ENCODE results near the gene TBC1D24.
"Not testable (repeated sequence)": the region's sequence is repeated elsewhere in the genome, so short reads cannot be mapped to it uniquely, and the experiment has no call there.

TBC1D24 gene

DNA sequence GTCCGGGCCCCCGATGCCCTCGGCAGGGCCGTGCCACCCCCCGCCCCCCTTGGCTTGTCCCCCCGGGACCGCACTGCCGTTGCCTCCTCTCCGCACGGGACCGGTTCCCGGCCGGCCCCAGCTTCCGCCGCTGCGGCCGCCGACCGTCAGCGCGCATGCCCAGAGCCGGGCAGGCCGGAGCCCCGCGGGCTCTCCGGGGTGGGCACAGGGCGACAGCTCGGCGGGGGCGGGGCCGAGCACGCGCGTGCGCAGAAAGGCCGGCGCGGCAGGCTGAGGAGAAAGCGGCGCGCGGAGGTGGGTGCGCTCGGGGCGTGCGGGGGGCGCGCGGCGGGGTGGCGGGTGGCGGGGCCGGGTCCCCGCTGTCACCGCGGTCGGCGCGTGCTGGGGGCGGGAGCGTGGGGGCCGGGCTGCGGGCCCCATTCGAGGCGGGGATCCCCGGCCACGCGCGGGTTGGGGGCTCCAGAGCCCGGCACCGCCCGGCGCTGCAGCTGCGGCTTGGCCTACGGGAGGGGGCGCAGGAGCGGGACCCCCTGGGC, at the start of gene TBC1D24:
TSS of gene TBC1D24 (plus strand) at position 251 of the 536 bp plus-strand sequence. CDS start 21,022 bp downstream, outside the sequence.
- DNase-seq (ENCODE audit: low spot score) = peak; percentile 86

DNA sequence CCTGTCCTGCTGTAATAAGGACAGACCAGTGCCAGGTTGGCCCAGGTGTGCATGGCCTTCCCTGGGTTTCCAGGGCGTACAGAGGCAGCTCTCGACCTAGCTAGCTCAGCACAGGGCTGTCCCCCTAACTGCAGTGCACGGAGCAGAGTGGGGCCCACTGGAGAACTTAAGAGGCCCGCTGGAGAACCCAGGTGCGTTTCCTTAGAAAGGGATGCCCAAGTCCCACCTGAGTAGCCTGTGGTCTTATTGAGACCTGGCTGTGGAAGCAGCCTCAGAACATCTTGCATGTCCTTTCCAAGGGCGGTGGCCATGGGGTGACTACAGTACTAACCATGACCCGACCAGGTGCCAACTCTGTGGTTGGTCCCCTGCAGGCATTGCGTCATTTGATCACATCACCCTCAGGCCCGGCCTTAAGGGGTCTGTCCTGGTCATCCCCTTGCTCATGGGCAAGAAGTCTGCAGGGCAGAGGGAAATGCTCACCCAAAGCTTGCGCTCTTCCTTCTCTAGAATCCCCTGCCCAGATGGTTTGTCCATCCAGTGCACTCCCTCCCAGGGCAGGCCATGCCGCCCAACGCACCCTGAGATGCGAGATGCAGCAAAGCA, 49.0 kb upstream of the TBC1D24 start:
- DNase-seq (ENCODE audit: low spot score) = no peak

DNA sequence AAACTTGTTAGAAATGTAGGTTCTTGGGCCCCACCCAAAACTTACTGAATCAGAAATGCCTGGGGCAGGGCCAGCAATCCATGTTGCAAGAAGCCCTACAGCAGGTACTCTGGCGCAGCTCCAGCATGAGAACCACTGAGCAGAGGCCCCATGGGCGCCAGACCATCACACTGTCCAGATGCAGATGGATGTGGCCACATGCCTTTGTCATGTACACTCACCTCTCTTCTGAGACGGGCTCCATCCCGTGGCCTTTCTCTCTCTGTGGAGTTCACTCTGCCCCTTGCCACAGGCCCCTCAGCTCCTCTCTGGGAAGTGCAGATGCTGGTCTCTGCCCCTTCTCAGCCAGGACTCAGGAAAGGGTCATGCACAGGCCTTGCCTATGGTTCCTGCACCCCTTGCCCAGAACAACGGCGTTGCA, 48.0 kb upstream of the TBC1D24 start:
- DNase-seq (ENCODE audit: low spot score) = no peak

DNA sequence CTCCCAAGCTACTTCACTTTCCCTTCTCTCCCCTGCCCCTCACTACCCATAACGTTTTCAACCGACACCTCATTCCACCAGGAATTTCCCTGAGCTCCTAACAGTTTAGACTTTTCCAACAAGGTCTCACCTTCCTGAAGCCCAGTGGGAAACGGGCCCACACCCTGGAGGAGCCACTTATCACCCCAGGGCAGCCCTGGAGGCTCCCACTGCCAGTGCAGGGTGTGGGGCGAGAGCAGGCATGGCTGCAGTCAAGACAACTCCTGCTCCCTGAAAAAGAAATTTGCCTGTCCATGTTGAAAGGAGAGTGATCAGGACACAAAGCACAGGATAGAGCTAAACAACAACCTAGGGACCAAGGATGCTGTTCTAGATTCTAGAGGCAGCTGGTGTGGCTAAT, 47.4 kb upstream of the TBC1D24 start:
- DNase-seq (ENCODE audit: low spot score) = no peak

DNA sequence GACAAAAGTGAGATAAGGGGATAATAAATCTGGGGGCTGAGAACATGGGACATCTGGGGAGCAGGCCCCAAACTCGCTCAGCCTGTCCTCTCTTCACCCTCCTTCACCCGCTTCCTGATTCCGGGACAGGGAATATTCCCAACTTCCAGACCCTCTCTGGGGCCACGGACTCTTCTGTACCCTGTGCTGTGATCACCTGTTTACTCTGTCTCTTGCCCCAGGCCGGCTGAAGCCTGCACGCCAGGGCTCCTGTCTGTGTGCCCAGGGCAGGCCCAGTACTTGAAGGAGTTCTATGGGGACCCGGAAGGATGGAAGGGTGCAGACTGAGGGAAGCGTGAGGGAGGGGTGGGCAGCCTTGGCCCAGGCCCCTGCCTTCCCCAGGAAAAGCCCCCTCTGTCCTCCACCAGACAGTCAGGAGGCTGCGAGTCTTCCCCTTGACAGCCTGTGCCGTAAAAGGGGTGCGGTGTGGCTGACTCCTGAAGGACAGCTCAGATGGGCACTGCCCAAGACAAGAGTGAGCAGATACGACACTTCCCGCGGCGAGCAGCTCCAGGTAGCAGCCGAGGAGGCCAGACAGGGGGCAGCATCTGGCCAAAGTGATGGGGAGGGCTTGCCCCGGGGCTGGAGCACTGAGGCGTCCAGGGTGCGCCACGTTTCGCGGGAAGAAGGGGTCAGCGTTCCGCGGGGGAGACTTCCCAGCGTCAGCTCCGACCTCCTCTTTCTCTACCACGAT, 46.7 kb upstream of the TBC1D24 start:
- DNase-seq (ENCODE audit: low spot score) = peak; percentile 48

DNA sequence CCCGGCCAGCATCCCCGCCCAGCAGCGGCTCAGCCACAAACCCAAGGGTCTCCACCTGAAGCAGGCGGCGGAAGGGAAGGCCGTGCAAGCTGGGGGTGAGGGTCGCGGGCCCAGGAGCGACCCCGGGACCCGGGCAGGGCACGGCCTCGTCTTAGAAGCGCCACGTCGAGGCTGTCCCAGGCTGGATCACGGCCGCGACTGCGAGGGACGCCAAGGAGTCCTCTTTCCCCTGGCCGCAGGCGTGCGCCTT, 46.2 kb upstream of the TBC1D24 start:
- no peak for DNase-seq (ENCODE audit: low spot score)

DNA sequence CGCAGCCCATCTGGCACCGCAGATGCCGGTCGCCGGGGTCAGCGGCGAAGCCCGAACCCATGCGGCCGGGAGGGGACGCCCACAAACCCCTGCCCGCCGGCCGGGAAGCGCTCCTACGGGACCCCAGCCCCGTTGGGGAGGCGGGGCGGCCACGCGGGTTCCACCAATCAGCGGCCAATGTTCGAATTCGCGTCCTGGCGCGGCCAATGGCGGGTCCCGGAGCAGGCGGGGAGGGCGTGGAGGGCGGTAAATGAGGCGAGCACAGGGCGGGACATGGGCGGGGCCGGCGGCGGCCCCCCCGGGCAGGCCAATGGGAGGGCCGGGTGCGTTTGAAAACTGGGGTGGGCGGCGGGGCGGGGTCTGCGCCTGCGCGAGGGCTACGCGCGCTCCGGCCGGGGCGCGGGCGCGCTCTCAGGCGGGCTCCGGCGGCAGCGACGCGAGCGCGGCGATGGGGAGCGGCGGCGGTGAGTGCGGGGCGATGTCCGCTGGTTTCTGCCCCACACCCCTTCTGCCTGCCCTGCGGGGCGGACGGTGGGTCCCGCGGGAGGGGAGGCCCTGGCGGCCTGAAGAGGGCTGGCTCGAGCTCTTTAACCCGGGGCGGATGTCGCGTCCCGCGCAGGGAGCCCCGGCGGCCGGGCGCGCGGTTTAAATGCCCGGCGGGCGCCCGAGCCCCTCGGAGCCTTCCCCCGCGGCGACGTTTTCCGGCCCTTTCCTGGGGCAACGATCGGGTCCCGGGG, 45.7 kb upstream of the TBC1D24 start, which contains the start of gene CCNF:
TSS of gene CCNF (plus strand) at position 414 of the 737 bp plus-strand sequence. CDS start at position 449, 35 bp downstream.
- peak; percentile 91 for DNase-seq (ENCODE audit: low spot score)

DNA sequence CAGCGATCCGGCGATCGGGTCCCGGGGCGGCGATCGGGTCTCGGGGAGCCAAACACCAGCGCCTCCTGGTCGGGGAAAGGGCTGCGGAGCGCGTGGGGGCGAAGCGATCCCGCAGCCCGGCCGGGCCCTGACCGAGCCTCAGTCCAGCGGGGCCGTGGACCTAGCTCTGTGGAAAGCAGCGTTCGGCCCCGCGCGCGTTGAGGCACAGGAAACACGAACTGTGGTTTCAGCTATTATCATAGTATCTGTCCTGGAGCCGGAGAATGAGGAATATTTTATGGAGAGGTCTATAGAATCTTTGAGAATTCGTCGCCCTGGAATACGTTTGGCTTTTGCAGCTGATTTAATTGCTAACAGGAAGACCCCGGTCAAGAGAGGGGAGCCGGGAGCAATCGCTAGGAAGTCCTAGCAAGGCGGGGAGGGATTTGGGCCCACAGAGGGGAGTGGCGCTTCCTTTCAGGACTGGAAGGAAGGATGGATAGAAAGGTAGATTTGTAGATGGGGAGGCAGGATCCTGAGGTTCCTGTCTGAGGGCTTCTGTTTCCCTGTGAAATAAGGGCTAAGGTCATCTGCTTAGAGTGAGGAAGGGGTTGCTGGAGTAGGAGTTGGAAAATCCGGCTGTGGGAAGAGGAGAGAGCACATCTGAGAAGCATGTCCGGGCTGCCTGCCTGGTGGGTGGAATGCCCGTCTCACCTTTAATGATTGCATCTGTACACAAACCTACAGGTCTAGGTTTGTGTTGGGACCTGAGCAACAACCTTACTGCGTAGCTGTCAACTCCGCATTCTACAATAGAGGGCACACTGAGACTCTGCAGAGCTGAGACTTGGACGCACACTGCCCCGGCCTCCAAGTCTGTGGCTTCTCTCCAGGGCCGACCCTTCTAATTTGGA, 44.9 kb upstream of the TBC1D24 start:
- DNase-seq (ENCODE audit: low spot score) = no peak

DNA sequence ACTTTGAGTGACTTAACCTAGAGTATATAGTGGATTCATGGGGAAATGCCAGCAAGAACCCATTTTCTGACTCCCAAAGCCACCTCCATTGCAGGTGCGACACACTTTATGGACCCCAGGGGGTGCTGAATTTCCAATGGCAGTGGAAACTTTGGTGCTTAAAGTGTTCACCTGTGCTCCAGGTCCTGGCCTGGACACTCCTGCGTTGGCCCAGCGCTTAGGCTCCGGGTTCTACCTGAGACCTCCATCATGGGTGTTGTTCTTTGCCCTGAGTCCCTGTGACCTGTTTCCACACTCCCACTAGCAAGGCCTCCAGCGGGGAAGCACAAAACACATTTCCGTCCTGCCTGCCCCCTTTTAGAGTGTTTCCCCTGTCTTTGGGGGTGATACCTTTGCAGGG, 42.6 kb upstream of the TBC1D24 start:
- DNase-seq (ENCODE audit: low spot score) = no peak

DNA sequence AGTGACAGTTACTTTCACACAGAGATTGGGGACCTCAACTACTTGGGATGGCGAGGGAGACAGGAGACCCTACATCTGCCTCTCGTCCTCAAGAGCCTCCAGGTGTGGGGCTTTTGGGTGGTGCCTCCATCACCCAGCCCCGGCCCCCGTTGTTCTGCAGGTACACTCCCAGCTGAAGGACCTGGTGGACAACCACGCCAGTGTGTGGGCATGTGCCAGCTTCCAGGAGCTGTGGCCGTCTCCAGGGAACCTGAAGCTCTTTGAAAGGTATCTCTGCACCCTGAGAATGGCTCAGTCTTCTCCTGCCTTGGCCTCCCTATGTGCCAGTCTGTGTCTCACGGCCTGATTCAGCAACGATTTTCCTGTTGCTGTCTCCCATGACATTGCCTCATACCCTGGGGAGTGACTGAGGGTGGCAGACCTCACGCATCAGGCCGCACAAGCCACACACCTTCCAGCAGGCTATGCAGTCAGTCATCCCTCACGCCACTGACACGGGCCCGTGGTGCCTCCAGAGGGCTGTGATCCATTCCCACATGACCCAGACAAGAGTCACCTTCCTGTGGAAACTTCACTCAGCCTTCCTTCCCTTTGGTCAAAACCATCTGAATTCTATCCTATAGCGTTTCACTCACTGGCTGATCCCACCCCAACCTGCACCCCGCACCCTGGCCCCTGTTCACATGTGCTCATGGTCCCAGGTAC, 42.0 kb upstream of the TBC1D24 start:
- DNase-seq (ENCODE audit: low spot score) = no peak

DNA sequence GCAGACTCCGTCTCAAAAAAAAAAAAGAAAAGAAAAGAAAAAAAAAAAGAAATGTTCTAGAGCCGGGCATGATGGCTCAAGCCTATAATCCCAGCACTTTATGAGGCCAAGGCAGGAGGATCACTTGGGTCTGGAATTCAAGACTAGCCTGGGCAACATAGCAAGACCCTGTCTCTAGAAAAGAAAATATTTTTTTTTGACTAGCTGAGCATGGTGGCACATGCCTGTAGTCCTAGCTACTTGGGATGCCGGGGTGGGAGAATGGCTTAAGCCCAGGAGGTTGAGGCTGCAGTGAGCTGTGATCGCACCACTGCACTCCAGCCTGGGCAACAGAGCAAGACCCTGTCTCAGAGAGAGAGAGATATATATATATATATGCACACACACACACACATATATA, 39.7 kb upstream of the TBC1D24 start:
- DNase-seq (ENCODE audit: low spot score) = not testable (repeated sequence)

DNA sequence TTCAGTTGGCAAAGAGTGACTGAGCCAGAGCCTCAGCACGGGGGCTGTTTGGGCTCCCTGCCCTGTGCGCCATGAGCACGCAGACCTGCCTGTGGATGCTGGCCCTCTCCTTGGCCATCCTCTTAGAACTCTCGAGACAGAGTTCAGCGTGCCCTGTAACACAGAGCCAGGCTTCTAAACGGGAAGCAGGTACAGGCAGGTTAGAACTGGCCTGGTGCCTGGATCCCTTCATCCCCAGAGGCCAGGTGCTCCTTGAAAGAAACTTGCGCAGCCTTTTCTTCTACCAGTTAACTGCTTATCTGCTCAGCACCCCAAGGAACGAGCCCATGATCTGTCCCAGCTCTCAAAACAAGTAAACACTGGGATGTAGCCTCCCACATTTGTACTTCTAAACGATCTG, 38.8 kb upstream of the TBC1D24 start:
- DNase-seq (ENCODE audit: low spot score) = no peak

DNA sequence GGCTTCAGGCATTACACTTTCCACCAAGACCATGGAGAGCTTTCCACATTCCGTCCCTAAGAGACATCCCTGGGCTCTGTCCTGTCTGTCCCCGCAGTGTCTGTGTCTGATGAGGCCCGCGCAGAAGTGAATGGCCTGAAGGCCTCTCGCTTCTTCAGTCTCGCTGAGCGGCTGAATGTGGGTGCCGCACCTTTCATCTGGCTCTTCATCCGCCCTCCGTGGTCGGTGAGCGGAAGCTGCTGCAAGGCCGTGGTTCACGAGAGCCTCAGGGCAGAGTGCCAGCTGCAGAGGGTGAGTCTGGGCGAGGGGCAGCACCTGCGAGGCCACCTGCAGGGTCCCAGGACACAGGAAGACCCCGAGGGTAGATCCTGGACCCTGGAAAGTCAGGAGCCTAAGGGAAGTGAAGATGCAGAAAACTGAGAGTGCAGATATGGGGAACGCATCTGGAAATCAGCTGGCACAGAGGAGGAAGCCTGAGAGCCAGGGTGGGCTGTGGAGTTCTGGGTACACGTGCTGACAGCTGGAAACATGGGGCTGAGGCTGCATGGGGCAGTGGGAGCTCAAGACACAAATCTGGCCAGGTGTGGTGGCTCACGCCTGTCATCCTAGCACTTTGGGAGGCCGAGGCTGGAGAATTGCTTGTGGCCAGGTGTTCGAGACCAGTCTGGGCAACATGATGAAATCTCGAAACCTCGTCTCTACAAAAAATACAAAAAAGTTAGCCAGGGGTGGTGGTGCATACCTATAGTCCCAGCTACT, 37.7 kb upstream of the TBC1D24 start:
- no peak for DNase-seq (ENCODE audit: low spot score)

DNA sequence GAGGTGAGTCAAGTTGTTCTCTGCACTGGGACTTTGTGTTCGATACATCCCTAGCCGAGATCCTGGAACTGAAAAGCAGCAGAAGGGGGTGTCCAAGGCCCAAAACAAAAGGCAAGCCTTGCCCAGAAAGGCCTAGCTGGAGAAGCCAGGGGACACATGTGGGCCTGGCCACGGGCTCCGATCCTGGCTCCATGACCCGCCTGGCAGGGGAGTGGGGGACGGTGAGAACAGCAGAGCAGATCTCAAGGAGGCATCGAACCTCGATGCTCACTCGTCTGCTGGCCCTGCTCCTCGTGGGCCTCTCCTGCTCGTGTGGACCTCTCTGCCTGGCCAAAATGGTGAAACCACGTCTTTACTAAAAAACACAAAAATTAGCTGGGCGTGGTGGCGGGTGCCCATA, 36.8 kb upstream of the TBC1D24 start:
- no peak for DNase-seq (ENCODE audit: low spot score)

DNA sequence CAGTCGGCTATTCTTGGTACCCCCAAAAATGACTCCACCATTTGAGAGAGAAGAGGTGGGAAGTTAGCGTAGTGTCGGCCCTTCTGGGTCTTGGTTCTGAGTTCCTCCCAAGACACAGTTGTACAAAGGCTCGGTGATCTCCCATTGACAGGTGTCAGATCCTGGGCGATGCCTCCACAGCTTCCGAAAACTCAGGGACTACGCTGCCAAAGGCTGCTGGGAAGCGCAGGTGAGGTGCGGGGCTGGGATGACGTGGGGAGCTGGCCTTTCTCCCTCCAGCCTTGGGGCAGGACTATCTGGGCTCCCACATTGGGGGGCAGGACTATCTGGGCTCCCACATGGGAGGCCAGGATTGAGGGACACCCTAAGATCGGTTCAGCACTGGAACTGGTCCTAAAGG, 35.3 kb upstream of the TBC1D24 start:
- DNase-seq (ENCODE audit: low spot score) = no peak

DNA sequence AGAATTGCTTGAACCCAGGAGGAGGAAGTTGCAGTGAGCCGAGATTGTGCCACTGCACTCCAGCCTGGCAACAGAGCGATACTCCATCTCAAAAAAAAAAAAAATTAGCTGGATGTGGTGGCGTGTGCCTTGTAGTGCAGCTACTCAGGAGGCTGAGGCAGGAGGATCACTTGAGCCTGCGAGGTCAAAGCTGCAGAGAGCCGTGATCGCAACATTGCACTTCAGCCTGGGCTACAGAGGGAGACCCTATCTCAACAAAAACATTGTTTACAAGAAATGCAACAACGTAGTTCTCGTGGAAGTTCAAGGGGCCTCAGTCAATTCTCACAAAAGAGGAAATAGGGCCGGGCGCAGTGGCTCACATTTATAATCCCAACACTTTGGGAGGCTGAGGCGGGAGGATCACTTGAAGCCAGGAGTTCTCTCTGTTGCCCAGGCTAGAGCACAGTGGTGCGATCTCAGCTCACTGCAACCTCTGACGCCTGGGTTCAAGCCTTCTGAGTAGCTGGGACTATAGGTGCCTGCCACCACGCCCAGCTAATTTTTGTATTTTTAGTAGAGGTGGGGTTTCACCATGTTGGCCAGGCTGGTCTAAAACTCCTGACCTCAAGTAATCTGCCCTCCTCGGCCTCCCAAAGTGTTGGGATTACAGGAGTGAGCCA, 33.7 kb upstream of the TBC1D24 start:
- DNase-seq (ENCODE audit: low spot score) = not testable (repeated sequence)

DNA sequence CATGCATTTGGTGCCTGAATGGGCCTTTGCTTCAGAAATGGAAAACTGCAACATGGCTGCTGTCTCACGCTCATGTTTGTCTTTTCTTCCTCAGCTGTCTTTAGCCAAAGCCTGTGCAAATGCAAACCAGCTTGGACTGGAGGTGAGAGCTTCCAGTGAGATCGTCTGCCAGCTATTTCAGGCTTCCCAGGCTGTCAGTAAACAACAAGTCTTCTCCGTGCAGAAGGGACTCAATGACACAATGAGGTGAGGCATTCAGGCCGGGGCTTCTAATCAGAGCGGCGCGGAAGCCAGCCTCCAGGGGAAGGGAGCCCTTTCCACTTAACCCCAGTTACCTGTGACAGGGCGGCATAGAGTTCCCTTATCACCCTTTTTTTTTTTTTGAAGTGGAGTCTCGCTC, 31.4 kb upstream of the TBC1D24 start:
- no peak for DNase-seq (ENCODE audit: low spot score)

DNA sequence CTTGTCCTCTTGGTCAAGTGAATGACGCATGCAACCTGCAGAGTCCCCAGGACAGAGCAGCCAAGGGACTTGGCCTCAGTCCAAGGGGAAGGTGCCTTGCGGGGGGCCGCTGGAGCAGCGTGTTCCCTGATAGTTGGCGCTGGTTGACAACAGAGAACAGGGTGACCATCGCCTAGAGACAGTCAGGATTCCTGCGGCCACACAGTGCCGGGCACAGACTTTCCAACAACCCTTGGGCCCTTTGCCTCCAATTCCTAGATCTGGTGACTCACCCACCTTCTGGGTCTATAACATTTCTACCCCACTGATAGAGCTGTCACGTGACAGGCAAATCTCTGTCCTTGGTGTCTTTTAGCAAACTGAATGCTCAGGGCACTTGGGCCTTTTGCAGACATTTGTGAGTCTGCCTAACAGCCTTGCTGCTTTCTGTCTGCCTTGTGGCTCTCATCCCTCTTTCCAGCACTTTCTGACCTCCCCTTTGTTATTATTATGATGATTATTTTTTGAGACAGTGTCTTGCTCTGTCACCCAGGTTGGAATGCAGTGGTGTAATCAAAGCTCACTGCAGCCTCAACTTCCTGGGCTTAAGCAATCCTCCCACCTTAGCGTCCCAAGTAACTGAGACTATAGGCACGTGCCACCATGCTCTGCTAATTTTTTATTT, 26.9 kb upstream of the TBC1D24 start:
- DNase-seq (ENCODE audit: low spot score) = no peak

DNA sequence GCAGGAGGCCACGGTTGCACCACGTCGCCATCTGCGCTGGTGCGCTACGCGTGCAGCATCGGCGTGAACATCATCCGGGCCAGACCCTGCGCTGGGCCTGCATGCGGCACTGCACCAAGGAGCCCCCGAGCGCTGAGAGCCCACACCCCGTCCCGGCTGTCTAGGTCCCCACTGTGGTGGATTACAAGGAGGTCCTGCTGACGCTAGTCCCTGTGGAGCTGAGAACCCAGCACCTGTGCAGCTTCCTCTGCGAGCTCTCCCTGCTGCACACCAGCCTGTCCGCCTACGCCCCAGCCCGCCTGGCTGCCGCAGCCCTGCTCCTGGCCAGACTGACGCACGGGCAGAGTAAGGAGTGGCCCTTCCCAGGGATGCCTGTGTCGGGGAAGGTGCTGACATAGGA, 25.8 kb upstream of the TBC1D24 start:
- no peak for DNase-seq (ENCODE audit: low spot score)

DNA sequence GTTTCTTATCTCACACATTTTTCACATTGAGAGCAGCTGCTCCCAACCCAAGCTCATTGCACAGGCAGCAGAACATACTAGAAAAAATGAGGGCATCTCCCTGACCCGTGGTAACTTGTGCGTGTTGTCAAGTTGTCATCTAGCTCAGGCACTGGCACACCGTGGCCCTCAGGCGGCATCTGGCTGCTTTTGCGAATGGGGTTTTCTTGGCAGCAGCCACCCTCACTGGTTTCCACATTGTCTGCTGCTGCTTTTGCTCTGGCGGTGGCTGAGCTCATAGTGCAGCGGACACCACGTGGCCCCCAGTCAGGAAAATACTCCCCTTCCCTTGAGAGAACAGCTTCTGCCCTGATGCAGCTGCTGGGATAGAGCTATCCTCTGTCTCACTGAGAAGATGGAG, 24.4 kb upstream of the TBC1D24 start:
- DNase-seq (ENCODE audit: low spot score) = no peak

Data from hematopoietic multipotent progenitor cell treated with erythropoietin and hydrocortisone succinate and interleukin-3 and kit ligand, for 17 days (in vitro differentiated cells).